HL-60 (cell line): ENCODE data around the gene SIL1.

Source experiments
- DNase-seq, 2 experiments: peaks; one replicate each; pipeline ENCODE4 v3.0.0-alpha.2; 2010 to 2020; ENCODE audit warnings: low read depth in 1 of 2, low spot score in 1 of 2
- H3K27ac ChIP-seq: fragments of 250-450 bp; sonication (Bioruptor Pico); replicated peaks from 2 replicates; pipeline ENCODE4 v1.5.1; 2020; ENCODE audit warnings: mild to moderate bottlenecking, moderate library complexity
- H3K27me3 ChIP-seq: fragments of 250-450 bp; sonication (Bioruptor Pico); 2 replicates; pipeline ENCODE4 v1.5.1; 2021; ENCODE audit warnings: mild to moderate bottlenecking, moderate library complexity; ENCODE audit not compliant: insufficient read depth, poor library complexity, severe bottlenecking
- H3K4me3 ChIP-seq: replicated peaks from 2 replicates; pipeline ENCODE4 v1.5.1; 2011; ENCODE audit warnings: mild to moderate bottlenecking, control low read depth, low read length; ENCODE audit not compliant: insufficient read depth
- GABPA ChIP-seq: IDR thresholded peaks from 2 replicates; pipeline ENCODE4 v1.6.1; 2012; ENCODE audit warnings: low read depth
- POLR2AphosphoS5 ChIP-seq: IDR thresholded peaks from 2 replicates; pipeline ENCODE4 v1.6.1; 2012; ENCODE audit warnings: low read depth
- REST ChIP-seq: IDR thresholded peaks from 2 replicates; pipeline ENCODE4 v1.6.1; 2012; ENCODE audit warnings: low read depth; ENCODE audit not compliant: insufficient replicate concordance
- SPI1 ChIP-seq: IDR thresholded peaks from 2 replicates; pipeline ENCODE4 v1.6.1; 2012; ENCODE audit warnings: low read depth, mild to moderate bottlenecking, borderline replicate concordance
- TF ChIP-seq, protein P1 (sequence below): IDR thresholded peaks from one replicate; pipeline ENCODE4 v1.5.1; 2011; ENCODE audit warnings: low read length, control low read depth, inconsistent platforms; ENCODE audit not compliant: insufficient read depth

The SIL1 gene

GRCh38 chr5:138950421-138951031 lies 247.6 kb downstream of the SIL1 start:
- TF ChIP-seq SPI1 (no peak), REST (no peak), GABPA (no peak), POLR2AphosphoS5 (no peak)
- TF ChIP-seq, protein P1, sequence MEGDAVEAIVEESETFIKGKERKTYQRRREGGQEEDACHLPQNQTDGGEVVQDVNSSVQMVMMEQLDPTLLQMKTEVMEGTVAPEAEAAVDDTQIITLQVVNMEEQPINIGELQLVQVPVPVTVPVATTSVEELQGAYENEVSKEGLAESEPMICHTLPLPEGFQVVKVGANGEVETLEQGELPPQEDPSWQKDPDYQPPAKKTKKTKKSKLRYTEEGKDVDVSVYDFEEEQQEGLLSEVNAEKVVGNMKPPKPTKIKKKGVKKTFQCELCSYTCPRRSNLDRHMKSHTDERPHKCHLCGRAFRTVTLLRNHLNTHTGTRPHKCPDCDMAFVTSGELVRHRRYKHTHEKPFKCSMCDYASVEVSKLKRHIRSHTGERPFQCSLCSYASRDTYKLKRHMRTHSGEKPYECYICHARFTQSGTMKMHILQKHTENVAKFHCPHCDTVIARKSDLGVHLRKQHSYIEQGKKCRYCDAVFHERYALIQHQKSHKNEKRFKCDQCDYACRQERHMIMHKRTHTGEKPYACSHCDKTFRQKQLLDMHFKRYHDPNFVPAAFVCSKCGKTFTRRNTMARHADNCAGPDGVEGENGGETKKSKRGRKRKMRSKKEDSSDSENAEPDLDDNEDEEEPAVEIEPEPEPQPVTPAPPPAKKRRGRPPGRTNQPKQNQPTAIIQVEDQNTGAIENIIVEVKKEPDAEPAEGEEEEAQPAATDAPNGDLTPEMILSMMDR = no peak
- no peaks in the 10 kb centered on the region for H3K27me3 ChIP-seq
- H3K27ac ChIP-seq = no peak overlapping the region
- no peak overlapping the region for H3K4me3 ChIP-seq
- DNase-seq = no peak

DNA sequence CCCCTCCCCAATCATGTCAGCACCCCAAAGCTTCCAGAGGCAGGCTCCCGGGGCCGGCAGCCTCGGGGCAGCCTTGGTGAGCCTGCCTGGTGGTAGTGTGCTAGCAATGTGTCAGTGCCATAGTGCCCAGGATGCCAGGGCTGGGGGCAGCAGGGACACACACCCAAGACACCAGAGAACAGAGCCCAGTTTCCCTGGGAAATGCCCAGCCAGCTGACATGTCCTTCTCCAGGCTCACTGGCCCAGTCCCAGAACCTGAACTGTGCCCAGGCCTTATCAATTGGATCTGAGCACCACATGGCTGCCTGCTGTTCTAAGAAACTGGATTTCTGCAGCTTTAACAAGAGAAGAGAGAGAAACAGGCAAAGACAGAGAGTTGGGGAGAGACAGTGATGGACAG lies 248.2 kb downstream of the SIL1 start:
- Histone ChIP-seq H3K27ac (no peak overlapping the region), H3K27me3 (no peaks in the 10 kb centered on the region), H3K4me3 (no peak overlapping the region)
- no peak for DNase-seq
- TF ChIP-seq SPI1 = no peak
- TF ChIP-seq, protein P1 = no peak
- no peak for TF ChIP-seq GABPA
- no peak for TF ChIP-seq REST
- TF ChIP-seq POLR2AphosphoS5 = no peak

DNA sequence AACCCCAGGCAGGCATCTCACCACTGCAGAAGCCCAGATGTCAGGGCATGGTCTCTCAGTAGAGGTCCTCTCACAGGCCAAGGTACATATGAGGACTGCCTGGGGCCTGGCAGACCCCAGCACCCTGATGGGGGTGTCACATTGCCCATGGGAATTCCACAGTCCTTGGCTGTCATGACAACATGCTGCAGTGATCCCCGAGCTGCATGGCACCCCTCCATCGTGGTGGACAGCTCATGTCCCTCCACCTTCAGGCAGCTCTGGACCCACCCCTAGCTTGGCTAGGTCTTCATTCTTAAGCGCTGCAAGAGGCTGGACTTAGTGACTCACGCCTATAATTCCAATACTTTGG lies 249.0 kb downstream of the SIL1 start:
- DNase-seq = no peak
- TF ChIP-seq REST = no peak
- TF ChIP-seq, protein P1 = no peak
- TF ChIP-seq SPI1 = no peak
- no peak for TF ChIP-seq GABPA
- TF ChIP-seq POLR2AphosphoS5 = no peak
- Histone ChIP-seq H3K27me3 (no peaks in the 10 kb centered on the region), H3K4me3 (no peak overlapping the region), H3K27ac (no peak overlapping the region)
